Natural killer cell (primary cell): Measurements from ENCODE around the gene DDO. TPM values are rescaled to one million over a fixed set of nuclear protein-coding genes. Genes with fewer than 3 reads are reported as not detected.

Experiments used
- ATAC-seq, 3 donors: fragments of 150-1000 bp in 2 of 3; fragments of 200-7000 bp in 1 of 3; cut with Tn5 transposase; 1 replicate in 1 of 3; 2 replicates in 2 of 3; pipeline ENCODE4 v1.10.0; 2021; ENCODE audit warnings: mild to moderate bottlenecking in 2 of 3, moderate library complexity in 2 of 3
- DNase-seq, 2 donors: peaks; one replicate each; pipeline versions ENCODE4 v3.0.0 to v3.0.0-alpha.2; 2013 to 2021; ENCODE audit warnings: mixed read lengths in 1 of 2
- H3K27ac ChIP-seq: one replicate; pipeline ENCODE4 v1.5.1; 2013; ENCODE audit warnings: mild to moderate bottlenecking, low read length
- H3K27me3 ChIP-seq: one replicate; pipeline ENCODE4 v1.6.1; 2013; ENCODE audit warnings: low read length; ENCODE audit not compliant: control insufficient read depth, insufficient read depth
- H3K36me3 ChIP-seq: one replicate; pipeline ENCODE4 v1.6.1; 2013; ENCODE audit warnings: low read length; ENCODE audit not compliant: control insufficient read depth, insufficient read depth
- H3K4me1 ChIP-seq: one replicate; pipeline ENCODE4 v1.6.1; 2013; ENCODE audit warnings: low read length; ENCODE audit not compliant: control insufficient read depth, insufficient read depth
- H3K4me3 ChIP-seq: one replicate; pipeline ENCODE4 v1.5.1; 2013; ENCODE audit warnings: low read length
- H3K9me3 ChIP-seq: one replicate; pipeline ENCODE4 v1.6.1; 2013; ENCODE audit warnings: low read length; ENCODE audit not compliant: control insufficient read depth, insufficient read depth
- H3K27ac Mint-ChIP-seq, 2 donors: one replicate each; pipeline ENCODE4 v1.8.0; 2022; ENCODE audit warnings: mild to moderate bottlenecking in 2 of 2, mixed read lengths in 2 of 2, moderate library complexity in 1 of 2
- H3K27me3 Mint-ChIP-seq, 2 donors: one replicate each; pipeline ENCODE4 v1.8.0; 2022; ENCODE audit warnings: low read depth in 2 of 2, mixed read lengths in 2 of 2
- H3K36me3 Mint-ChIP-seq: one replicate; pipeline ENCODE4 v1.8.0; 2022; ENCODE audit warnings: mixed read lengths
- H3K4me1 Mint-ChIP-seq, 2 donors: one replicate each; pipeline ENCODE4 v1.8.0; 2022; ENCODE audit warnings: mixed read lengths in 2 of 2
- H3K4me3 Mint-ChIP-seq: one replicate; pipeline ENCODE4 v1.8.0; 2022; ENCODE audit warnings: mild to moderate bottlenecking, moderate library complexity, mixed read lengths
- H3K9me3 Mint-ChIP-seq, 2 donors: one replicate each; pipeline ENCODE4 v1.8.0; 2022; ENCODE audit warnings: mixed read lengths in 2 of 2
- CTCF ChIP-seq: fragments of 200-600 bp; IDR thresholded peaks from one replicate; pipeline ENCODE4 v1.8.0; 2022; ENCODE audit warnings: antibody characterized with exemption
- WGBS: methylation state at CpG from one replicate; pipeline ENCODE4 v1.1.7; 2013; ENCODE audit warnings: missing lambda C conversion rate; ENCODE audit not compliant: insufficient coverage; 5-methylcytosine and 5-hydroxymethylcytosine counted together
- intact Hi-C: fragments of 100-400 bp; cut with micrococcal nuclease; formaldehyde crosslinking; loops from one replicate; pipeline ENCODE4 v1.14.2; 2022
- total RNA-seq, 4 donors: library from RNA; stranded (reverse); fragments of 120-200 nt in 1 of 4; gene quantifications; one replicate each; pipeline versions ENCODE4 v1.2.3 to v1.2.4, GENCODE V29; 2013 to 2022

The DDO gene
- total RNA-seq, 3 donors from 2014 or later (not counting 1 experiment from before 2014, with no cell fraction given), result 0.25 to 0.50 TPM; not detected in 1

GRCh38 chr6:110394409-110394808, 21.0 kb downstream of the DDO start:
- Histone ChIP-seq H3K4me3 (no peak overlapping the region), H3K27ac (no peak overlapping the region), H3K27me3 (no peaks in the 10 kb centered on the region), H3K9me3 (no peaks in the 10 kb centered on the region), H3K4me1 (peaks cover 7% of the 10 kb centered on the region), H3K36me3 (no peaks in the 10 kb centered on the region)
- DNase-seq (no peak), ATAC-seq (no peak)
- 84% methylated on average over 4 of the region's 4 CpGs for WGBS
- Mint-ChIP-seq H3K4me1 (peaks cover 17% of the 10 kb centered on the region in 2 donors), H3K27ac (no peak overlapping the region), H3K27me3 (peaks cover 0 to 2% of the 10 kb centered on the region in 2 donors), H3K9me3 (no peaks in the 10 kb centered on the region), H3K36me3 (no peaks in the 10 kb centered on the region), H3K4me3 (no peak overlapping the region)
- no peak for TF ChIP-seq CTCF
- intact Hi-C loops, result loop anchor here (5.0 kb wide), 1 partner anchor 212 kb away; the partner anchor contains the start of gene CDC40

- intact Hi-C loops, result loop anchor here (5.0 kb wide), 1 partner anchor 210 kb away; the partner anchor contains the start of gene CDC40
- WGBS, result 92% methylated on average over 9 of the region's 9 CpGs
- no peaks in the 10 kb centered on the region for H3K27me3 Mint-ChIP-seq
- Histone ChIP-seq H3K4me1 (peaks cover 7% of the 10 kb centered on the region), H3K36me3 (no peaks in the 10 kb centered on the region), H3K4me3 (no peak overlapping the region), H3K27me3 (no peaks in the 10 kb centered on the region), H3K27ac (no peak overlapping the region), H3K9me3 (no peaks in the 10 kb centered on the region)
- DNase-seq (no peak), ATAC-seq (no peak)
- no peak overlapping the region for H3K4me3 Mint-ChIP-seq
- no peak for TF ChIP-seq CTCF
- H3K9me3 Mint-ChIP-seq, result no peaks in the 10 kb centered on the region
- H3K36me3 Mint-ChIP-seq, result no peaks in the 10 kb centered on the region
- no peak overlapping the region for H3K27ac Mint-ChIP-seq
- peaks cover 21 to 26% of the 10 kb centered on the region in 2 donors for H3K4me1 Mint-ChIP-seq
These were observed 22.6 kb downstream of the DDO start for GRCh38 chr6:110392727-110393126.

- Mint-ChIP-seq H3K4me3 (peak overlapping the region; percentile 73), H3K27me3 (no peaks in the 10 kb centered on the region), H3K9me3 (no peaks in the 10 kb centered on the region), H3K27ac (peak overlapping the region; percentile 70 to 73), H3K4me1 (peaks cover 21 to 26% of the 10 kb centered on the region in 2 donors), H3K36me3 (no peaks in the 10 kb centered on the region)
- ATAC-seq (peak in 2 of 3 donors; percentile 34 to 40), DNase-seq (peak in 1 of 2 donors; percentile 33)
- no peaks in the 10 kb centered on the region for H3K9me3 ChIP-seq
- TF ChIP-seq CTCF, result no peak
- no peaks in the 10 kb centered on the region for H3K27me3 ChIP-seq
- 10% methylated on average over 2 of the region's 2 CpGs for WGBS
- no peak overlapping the region for H3K4me3 ChIP-seq
- intact Hi-C loops, result loop anchor here (1.0 to 5.0 kb wide), 2 partner anchors 208 to 351 kb away; partner anchors contain the start of gene CDC40
- H3K4me1 ChIP-seq, result peaks cover 7% of the 10 kb centered on the region
- H3K27ac ChIP-seq, result no peak overlapping the region
- no peaks in the 10 kb centered on the region for H3K36me3 ChIP-seq
These were observed 25.0 kb downstream of the DDO start for GRCh38 chr6:110390404-110390803.
